ENCODE results near the gene APOH. TPM values are rescaled to one million over a fixed set of nuclear protein-coding genes. Genes with fewer than 3 reads are reported as not detected.

APOH gene
- total RNA-seq, 2 experiments from 2014 or later, result not detected

DNA sequence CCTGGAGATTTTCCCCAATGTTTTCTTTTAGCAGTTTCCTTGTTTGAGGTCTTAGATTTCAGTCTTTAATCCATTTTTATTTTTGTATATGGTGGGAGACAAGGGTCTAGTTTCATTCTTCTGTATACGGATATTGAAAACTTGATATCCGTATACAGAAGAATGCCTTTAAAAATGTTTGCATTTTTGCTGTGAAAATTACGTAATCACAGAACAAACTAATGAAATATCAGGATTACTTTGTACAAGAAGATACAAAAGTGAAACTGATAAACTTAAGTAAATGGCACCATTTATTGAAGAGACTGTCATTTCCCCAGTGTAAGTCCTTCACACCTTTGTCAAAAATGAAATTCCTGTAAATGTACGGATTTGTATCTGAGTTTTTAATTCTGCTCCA lies 50.6 kb downstream of the APOH start:
- intact Hi-C loops (cut with DNase I, micrococcal nuclease), result no loop called here
- Mint-ChIP-seq H3K27me3 (no peaks in the 10 kb centered on the region), H3K4me1 (ENCODE audit: low read depth) (no peaks in the 10 kb centered on the region), H3K4me3 (no peak overlapping the region), H3K9me3 (no peaks in the 10 kb centered on the region), H3K36me3 (ENCODE audit: low read depth) (no peaks in the 10 kb centered on the region), H3K27ac (no peak overlapping the region)
- ATAC-seq (ENCODE audit: poor library complexity), result no peak
- no peak for DNase-seq
- Histone ChIP-seq H3K27me3 (ENCODE audit: control insufficient read depth in 1 of 2, insufficient read depth in 2 of 2, low read length in 2 of 2) (no peaks in the 10 kb centered on the region), H3K4me1 (ENCODE audit: insufficient read depth, low read length) (no peaks in the 10 kb centered on the region), H3K4me3 (ENCODE audit: low read length) (no peak overlapping the region), H3K9me3 (ENCODE audit: control insufficient read depth in 1 of 2, insufficient read depth in 1 of 2, low read length in 2 of 2) (no peaks in the 10 kb centered on the region), H3K27ac (ENCODE audit: low read depth in 1 of 2, low read length in 2 of 2) (no peak overlapping the region), H3K36me3 (ENCODE audit: insufficient read depth, low read length) (no peaks in the 10 kb centered on the region)
- ChIA-PET CTCF (no interaction called here), POLR2A (no interaction called here)
- TF ChIP-seq, protein P1, sequence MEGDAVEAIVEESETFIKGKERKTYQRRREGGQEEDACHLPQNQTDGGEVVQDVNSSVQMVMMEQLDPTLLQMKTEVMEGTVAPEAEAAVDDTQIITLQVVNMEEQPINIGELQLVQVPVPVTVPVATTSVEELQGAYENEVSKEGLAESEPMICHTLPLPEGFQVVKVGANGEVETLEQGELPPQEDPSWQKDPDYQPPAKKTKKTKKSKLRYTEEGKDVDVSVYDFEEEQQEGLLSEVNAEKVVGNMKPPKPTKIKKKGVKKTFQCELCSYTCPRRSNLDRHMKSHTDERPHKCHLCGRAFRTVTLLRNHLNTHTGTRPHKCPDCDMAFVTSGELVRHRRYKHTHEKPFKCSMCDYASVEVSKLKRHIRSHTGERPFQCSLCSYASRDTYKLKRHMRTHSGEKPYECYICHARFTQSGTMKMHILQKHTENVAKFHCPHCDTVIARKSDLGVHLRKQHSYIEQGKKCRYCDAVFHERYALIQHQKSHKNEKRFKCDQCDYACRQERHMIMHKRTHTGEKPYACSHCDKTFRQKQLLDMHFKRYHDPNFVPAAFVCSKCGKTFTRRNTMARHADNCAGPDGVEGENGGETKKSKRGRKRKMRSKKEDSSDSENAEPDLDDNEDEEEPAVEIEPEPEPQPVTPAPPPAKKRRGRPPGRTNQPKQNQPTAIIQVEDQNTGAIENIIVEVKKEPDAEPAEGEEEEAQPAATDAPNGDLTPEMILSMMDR (IDR thresholded peaks at IDR 0.05), result no peak

DNA sequence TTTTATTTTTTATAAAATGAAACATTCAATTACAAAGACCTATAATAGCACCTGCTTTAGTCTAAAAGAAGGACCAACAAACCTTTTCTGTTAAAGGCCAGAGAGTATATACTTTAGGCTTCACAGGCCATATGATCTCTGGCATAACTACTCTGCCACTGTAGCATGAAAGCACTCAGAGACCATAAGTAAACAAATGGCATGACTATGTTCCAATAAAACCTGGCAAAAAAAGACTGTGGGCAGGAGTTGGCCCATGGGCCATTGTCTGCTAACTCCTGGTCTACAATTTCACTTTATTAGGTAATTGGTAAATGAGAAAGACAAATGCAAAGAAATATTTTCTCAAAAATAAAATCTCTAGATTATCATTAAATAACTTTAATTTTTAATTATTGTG lies 52.2 kb downstream of the APOH start:
- no peaks in the 10 kb centered on the region for H3K27me3 Mint-ChIP-seq
- Histone ChIP-seq H3K9me3 (ENCODE audit: control insufficient read depth in 1 of 2, insufficient read depth in 1 of 2, low read length in 2 of 2) (no peaks in the 10 kb centered on the region), H3K4me3 (ENCODE audit: low read length) (no peak overlapping the region), H3K4me1 (ENCODE audit: insufficient read depth, low read length) (no peaks in the 10 kb centered on the region), H3K27ac (ENCODE audit: low read depth in 1 of 2, low read length in 2 of 2) (no peak overlapping the region), H3K27me3 (ENCODE audit: control insufficient read depth in 1 of 2, insufficient read depth in 2 of 2, low read length in 2 of 2) (no peaks in the 10 kb centered on the region), H3K36me3 (ENCODE audit: insufficient read depth, low read length) (no peaks in the 10 kb centered on the region)
- H3K9me3 Mint-ChIP-seq, result no peaks in the 10 kb centered on the region
- no peaks in the 10 kb centered on the region for H3K4me1 Mint-ChIP-seq (ENCODE audit: low read depth)
- ATAC-seq (ENCODE audit: poor library complexity) (no peak), DNase-seq (no peak)
- POLR2A ChIA-PET, result no interaction called here
- H3K4me3 Mint-ChIP-seq, result no peak overlapping the region
- no peak overlapping the region for H3K27ac Mint-ChIP-seq
- TF ChIP-seq, protein P1 (IDR thresholded peaks at IDR 0.05), result no peak
- intact Hi-C loops (cut with DNase I, micrococcal nuclease), result no loop called here
- no peaks in the 10 kb centered on the region for H3K36me3 Mint-ChIP-seq (ENCODE audit: low read depth)
- CTCF ChIA-PET, result no interaction called here

DNA sequence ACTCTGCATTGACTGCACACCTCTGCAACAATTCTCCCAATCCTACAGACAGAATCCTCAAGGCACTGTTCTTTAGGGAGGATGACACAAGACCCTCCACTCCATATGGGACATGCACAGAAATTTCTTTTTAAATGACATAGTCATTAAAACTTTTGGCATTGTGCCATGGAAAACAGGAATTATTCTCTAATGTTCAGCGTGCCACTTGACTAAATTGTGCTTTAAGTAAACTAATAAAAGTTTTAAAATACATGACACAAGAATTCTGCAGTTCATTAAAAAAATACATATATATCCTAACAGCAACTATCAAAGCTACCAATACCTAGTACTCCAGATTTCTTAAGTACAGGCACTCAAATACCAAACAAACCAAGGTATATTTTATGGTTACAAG lies 53.3 kb downstream of the APOH start:
- H3K27ac Mint-ChIP-seq, result no peak overlapping the region

More for the DNA sequence above, 53.3 kb downstream of the APOH start:
- no peak overlapping the region for H3K27ac ChIP-seq (ENCODE audit: low read depth in 1 of 2, low read length in 2 of 2)
- DNase-seq (no peak), ATAC-seq (ENCODE audit: poor library complexity) (no peak)
- ChIA-PET POLR2A (no interaction called here), CTCF (interaction anchor here (1.8 kb wide), 1 partner anchor 14 kb away, joined by 4 read pairs; no protein-coding TSS in a partner anchor)
- no peaks in the 10 kb centered on the region for H3K27me3 ChIP-seq (ENCODE audit: control insufficient read depth in 1 of 2, insufficient read depth in 2 of 2, low read length in 2 of 2)
- Mint-ChIP-seq H3K9me3 (no peaks in the 10 kb centered on the region), H3K27me3 (no peaks in the 10 kb centered on the region), H3K36me3 (ENCODE audit: low read depth) (no peaks in the 10 kb centered on the region), H3K4me1 (ENCODE audit: low read depth) (no peaks in the 10 kb centered on the region), H3K4me3 (no peak overlapping the region)
- H3K4me1 ChIP-seq (ENCODE audit: insufficient read depth, low read length), result no peaks in the 10 kb centered on the region
- no peak overlapping the region for H3K4me3 ChIP-seq (ENCODE audit: low read length)
- intact Hi-C loops (cut with DNase I, micrococcal nuclease), result no loop called here
- TF ChIP-seq, protein P1 (IDR thresholded peaks at IDR 0.05), result no peak
- no peaks in the 10 kb centered on the region for H3K36me3 ChIP-seq (ENCODE audit: insufficient read depth, low read length)
- no peaks in the 10 kb centered on the region for H3K9me3 ChIP-seq (ENCODE audit: control insufficient read depth in 1 of 2, insufficient read depth in 1 of 2, low read length in 2 of 2)
